ENCODE results near the gene KRT71.

KRT71 gene

GRCh38 chr12:52537101-52537500 lies 15.8 kb downstream of the KRT71 start:
- DNase-seq, result no peak

- no peak for DNase-seq
These were observed 17.4 kb downstream of the KRT71 start for GRCh38 chr12:52535574-52535973.

- DNase-seq, result no peak
These were observed 18.5 kb downstream of the KRT71 start for GRCh38 chr12:52534482-52534881.

GRCh38 chr12:52533686-52534470 lies 19.1 kb downstream of the KRT71 start:
- DNase-seq, result no peak

- no peak for DNase-seq
These were observed 20.3 kb downstream of the KRT71 start for GRCh38 chr12:52532636-52533035.

GRCh38 chr12:52531566-52532300 lies 21.2 kb downstream of the KRT71 start:
- no peak for DNase-seq

- no peak for DNase-seq
These were observed 22.0 kb downstream of the KRT71 start for GRCh38 chr12:52530905-52531304.

GRCh38 chr12:52530366-52530765 lies 22.6 kb downstream of the KRT71 start:
- DNase-seq, result no peak

GRCh38 chr12:52529846-52530245 lies 23.1 kb downstream of the KRT71 start:
- no peak for DNase-seq

GRCh38 chr12:52529417-52529816 lies 23.5 kb downstream of the KRT71 start:
- no peak for DNase-seq

GRCh38 chr12:52528641-52529143 lies 24.3 kb downstream of the KRT71 start:
- no peak for DNase-seq

GRCh38 chr12:52527121-52527800 lies 25.7 kb downstream of the KRT71 start:
- DNase-seq, result no peak

- DNase-seq, result no peak
These were observed 26.4 kb downstream of the KRT71 start for GRCh38 chr12:52526511-52526951.

GRCh38 chr12:52525661-52526499 lies 27.1 kb downstream of the KRT71 start:
- no peak for DNase-seq

- no peak for DNase-seq
These were observed 27.9 kb downstream of the KRT71 start for GRCh38 chr12:52524898-52525591.

GRCh38 chr12:52524241-52524897 lies 28.6 kb downstream of the KRT71 start:
- DNase-seq, result no peak

- no peak for DNase-seq
These were observed 29.1 kb downstream of the KRT71 start for GRCh38 chr12:52523824-52524223.

- no peak for DNase-seq
These were observed 30.5 kb downstream of the KRT71 start for GRCh38 chr12:52522346-52523011.

GRCh38 chr12:52521568-52522266 lies 31.2 kb downstream of the KRT71 start:
- DNase-seq, result no peak

GRCh38 chr12:52521175-52521567 lies 31.8 kb downstream of the KRT71 start:
- no peak for DNase-seq
